Mucosa of rectum (tissue), 2 donors: ENCODE data around the gene HOXD9.
A peak's percentile ranks its signal among the peaks of the same experiment; 100 is the strongest.

Source experiments
- H3K27ac ChIP-seq, 2 donors: one replicate each; pipeline ENCODE4 v1.7.0; 2013; ENCODE audit warnings: inconsistent platforms in 2 of 2, low read depth in 2 of 2, low read length in 2 of 2
- H3K27me3 ChIP-seq, 2 donors: one replicate each; pipeline ENCODE4 v1.7.0; 2013; ENCODE audit warnings: low read length in 2 of 2; ENCODE audit not compliant: control insufficient read depth in 2 of 2, insufficient read depth in 2 of 2
- H3K36me3 ChIP-seq, 2 donors: one replicate each; pipeline ENCODE4 v1.7.0; 2013; ENCODE audit warnings: low read length in 2 of 2; ENCODE audit not compliant: control insufficient read depth in 2 of 2, insufficient read depth in 2 of 2
- H3K4me1 ChIP-seq, 2 donors: one replicate each; pipeline ENCODE4 v1.7.0; 2013; ENCODE audit warnings: low read length in 2 of 2, mild to moderate bottlenecking in 1 of 2; ENCODE audit not compliant: control insufficient read depth in 2 of 2, insufficient read depth in 2 of 2
- H3K4me3 ChIP-seq, 2 donors: one replicate each; pipeline ENCODE4 v1.7.0; 2013; ENCODE audit warnings: low read length in 2 of 2
- H3K9ac ChIP-seq, 2 donors: one replicate each; pipeline ENCODE4 v1.7.0; 2013; ENCODE audit warnings: low read length in 2 of 2, low read depth in 1 of 2, mild to moderate bottlenecking in 1 of 2
- H3K9me3 ChIP-seq, 2 donors: one replicate each; pipeline ENCODE4 v1.7.0; 2013; ENCODE audit warnings: low read length in 2 of 2; ENCODE audit not compliant: control insufficient read depth in 2 of 2
- donor health status: healthy.
- donor health status: Normal muscosa, but diverticular disease.

The HOXD9 gene

DNA sequence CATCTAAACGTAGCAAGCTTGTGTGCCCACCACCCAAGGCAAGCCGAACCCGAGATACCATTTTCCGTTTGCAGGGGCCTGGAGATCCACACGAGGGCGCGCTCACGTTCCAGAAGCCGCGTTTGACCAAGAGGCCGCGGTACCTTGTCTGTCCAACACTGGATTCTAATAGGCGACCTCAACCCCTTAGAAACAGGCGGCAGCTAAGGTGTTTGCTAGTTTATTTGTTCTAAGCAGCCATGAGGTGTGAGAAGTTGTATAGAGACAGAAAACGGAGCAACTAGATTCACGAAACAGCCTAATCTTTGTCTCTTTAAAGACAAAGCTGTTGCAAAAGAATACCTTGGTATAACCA lies 11.2 kb upstream of the HOXD9 start:
- peaks cover 66 to 83% of the 10 kb centered on the region in 2 donors for H3K27me3 ChIP-seq
- H3K4me1 ChIP-seq, result peaks cover 0 to 5% of the 10 kb centered on the region in 2 donors
- no peak overlapping the region for H3K9ac ChIP-seq
- no peaks in the 10 kb centered on the region for H3K36me3 ChIP-seq
- H3K9me3 ChIP-seq, result no peaks in the 10 kb centered on the region
- H3K27ac ChIP-seq, result no peak overlapping the region
- H3K4me3 ChIP-seq, result no peak overlapping the region

- Histone ChIP-seq H3K9me3 (no peaks in the 10 kb centered on the region), H3K36me3 (no peaks in the 10 kb centered on the region), H3K27me3 (peaks cover 72 to 85% of the 10 kb centered on the region in 2 donors), H3K4me3 (no peak overlapping the region), H3K4me1 (peaks cover 0 to 5% of the 10 kb centered on the region in 2 donors), H3K27ac (no peak overlapping the region), H3K9ac (no peak overlapping the region)
These were observed 10.6 kb upstream of the HOXD9 start for GRCh38 chr2:176111846-176112374.

DNA sequence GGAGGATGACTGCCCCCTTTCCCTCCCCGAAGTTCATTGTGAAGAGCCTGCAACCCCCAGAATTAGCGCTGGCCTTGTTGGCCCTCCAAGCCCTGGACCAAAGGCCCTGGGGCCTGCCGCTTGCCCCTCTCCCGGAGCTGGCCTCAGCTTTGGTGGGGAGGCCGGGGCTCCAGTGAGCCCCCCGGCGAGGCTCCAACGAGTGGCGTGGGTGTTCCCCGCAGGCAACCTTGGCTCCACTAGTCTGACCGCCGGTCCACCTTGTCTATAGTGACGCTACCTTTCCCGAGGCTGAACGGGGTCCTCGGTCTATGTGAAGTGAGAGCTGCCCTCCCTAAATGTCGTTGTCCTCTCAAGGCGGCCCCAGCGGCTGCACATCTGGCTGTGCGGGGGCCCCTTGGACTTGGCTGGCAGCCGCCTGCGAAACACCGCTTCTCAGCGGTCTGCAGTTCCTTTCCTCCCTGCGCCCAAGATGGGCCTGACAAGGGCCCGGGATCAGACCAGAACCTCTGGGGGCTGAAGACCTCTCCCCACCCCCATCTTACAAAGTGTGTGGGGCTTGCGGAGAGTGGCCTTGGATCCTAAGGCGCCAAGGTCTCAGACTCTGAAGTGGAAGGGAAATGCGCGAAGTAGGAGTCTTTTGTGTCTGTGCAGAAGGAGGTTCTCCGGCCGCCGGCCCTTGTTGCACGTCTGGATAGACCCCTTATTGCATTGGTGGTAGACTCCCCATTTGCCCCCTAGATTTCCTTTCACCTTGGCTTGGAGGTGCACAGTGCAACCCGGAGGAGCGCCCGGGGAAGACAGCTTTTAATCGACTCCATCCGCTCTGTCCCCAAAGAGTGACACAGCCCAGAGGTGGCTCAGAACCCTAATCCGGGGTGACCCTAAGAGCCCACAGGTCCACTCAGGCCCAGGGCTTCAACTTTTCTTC lies 9.9 kb upstream of the HOXD9 start:
- no peak overlapping the region for H3K4me3 ChIP-seq
- H3K9me3 ChIP-seq, result no peaks in the 10 kb centered on the region
- peaks cover 0 to 2% of the 10 kb centered on the region in 2 donors for H3K4me1 ChIP-seq
- no peak overlapping the region for H3K27ac ChIP-seq
- no peaks in the 10 kb centered on the region for H3K36me3 ChIP-seq
- H3K9ac ChIP-seq, result no peak overlapping the region
- peaks cover 75 to 84% of the 10 kb centered on the region in 2 donors for H3K27me3 ChIP-seq

DNA sequence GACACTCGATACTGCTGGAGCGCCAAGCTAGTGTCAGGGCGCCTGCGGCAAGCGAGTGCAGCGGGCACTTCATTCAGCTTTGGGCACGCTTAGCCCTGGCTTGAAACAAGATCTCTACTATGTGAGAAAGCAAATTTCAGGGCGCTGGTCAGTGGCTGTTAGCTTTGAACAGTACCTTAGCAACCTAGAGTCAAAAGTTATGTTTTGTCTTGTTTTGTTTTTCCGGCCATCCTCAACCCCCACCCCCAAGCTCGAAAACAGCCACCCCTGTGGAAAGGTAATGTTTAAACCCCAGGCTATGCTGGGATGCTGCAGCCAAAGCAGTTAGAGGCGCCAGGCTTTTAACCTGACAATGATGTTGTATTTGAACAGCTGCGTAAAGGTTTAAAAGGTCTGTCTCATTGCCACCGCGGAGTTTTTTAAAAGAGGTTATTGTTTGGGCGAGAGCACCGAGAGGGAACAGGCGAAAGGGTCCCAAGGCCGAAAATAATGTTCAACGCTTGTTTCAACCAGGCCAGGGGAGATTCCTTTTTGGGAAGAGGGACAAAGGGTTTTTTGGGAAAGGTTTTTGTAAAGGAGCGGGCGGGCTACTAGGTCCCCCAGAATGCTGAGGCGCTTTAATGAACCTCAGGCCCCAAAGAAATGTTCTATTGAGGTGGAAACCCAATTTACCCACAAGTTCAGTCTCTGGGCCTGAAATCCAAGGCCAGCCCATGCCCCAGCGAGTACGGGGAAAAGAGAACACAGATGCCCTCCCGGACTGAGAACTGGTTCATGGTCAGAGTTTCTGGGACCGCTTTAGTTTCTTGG lies 8.2 kb upstream of the HOXD9 start:
- H3K4me3 ChIP-seq, result no peak overlapping the region
- no peak overlapping the region for H3K27ac ChIP-seq
- no peak overlapping the region for H3K9ac ChIP-seq
- peaks cover 82 to 87% of the 10 kb centered on the region in 2 donors for H3K27me3 ChIP-seq
- H3K36me3 ChIP-seq, result no peaks in the 10 kb centered on the region
- no peaks in the 10 kb centered on the region for H3K9me3 ChIP-seq
- H3K4me1 ChIP-seq, result peaks cover 0 to 2% of the 10 kb centered on the region in 2 donors

DNA sequence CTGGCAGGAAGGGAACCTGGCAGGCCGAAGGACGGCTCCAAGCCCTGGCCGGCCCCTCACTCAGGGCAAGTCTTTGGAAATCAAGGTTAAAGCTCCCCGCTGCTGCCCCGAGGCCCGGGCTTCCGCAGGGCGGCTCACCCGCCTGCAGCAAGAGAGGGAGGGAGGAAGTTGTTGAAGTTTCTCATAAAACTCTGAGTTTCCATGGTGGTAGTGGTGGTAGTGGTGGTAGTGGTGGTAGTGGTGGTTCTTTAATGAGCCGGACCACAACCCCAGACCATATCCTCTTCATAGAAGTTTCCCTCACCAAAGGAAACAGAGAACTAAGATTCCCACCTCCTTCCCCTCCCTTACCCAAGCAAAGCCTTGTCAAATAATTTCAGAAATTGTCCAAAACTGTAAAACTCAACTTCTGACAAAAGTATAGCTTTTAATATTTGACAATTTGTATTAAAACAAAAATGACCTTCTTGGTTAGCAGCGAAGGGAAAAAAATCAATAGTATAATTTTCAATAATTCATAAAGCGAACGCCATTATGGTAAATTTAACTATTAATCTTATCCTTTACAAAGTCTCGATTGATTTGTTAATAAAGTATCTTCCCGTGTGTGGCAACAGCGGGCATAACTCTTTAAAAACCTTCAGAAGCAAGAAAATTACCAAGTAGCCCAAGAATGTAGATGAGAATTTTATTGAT lies 7.4 kb upstream of the HOXD9 start:
- Histone ChIP-seq H3K36me3 (no peaks in the 10 kb centered on the region), H3K27ac (no peak overlapping the region), H3K4me3 (no peak overlapping the region), H3K9ac (no peak overlapping the region), H3K9me3 (no peaks in the 10 kb centered on the region), H3K27me3 (peaks cover 81 to 87% of the 10 kb centered on the region in 2 donors), H3K4me1 (peaks cover 0 to 2% of the 10 kb centered on the region in 2 donors)

GRCh38 chr2:176115883-176116813 lies 6.4 kb upstream of the HOXD9 start, which contains the start of gene HOXD10:
Gene HOXD10, plus strand, starts transcription at chr2:176116778. Its CDS starts 56 bp downstream, at chr2:176116834.
- H3K9me3 ChIP-seq, result no peaks in the 10 kb centered on the region
- no peaks in the 10 kb centered on the region for H3K36me3 ChIP-seq
- peak within 1 kb of the TSS in 1 of 2 donors; percentile 11 for H3K4me3 ChIP-seq
- peaks cover 80 to 86% of the 10 kb centered on the region in 2 donors for H3K27me3 ChIP-seq
- peaks cover 0 to 2% of the 10 kb centered on the region in 2 donors for H3K4me1 ChIP-seq
- no peak within 1 kb of the TSS for H3K9ac ChIP-seq
- H3K27ac ChIP-seq, result no peak within 1 kb of the TSS

DNA sequence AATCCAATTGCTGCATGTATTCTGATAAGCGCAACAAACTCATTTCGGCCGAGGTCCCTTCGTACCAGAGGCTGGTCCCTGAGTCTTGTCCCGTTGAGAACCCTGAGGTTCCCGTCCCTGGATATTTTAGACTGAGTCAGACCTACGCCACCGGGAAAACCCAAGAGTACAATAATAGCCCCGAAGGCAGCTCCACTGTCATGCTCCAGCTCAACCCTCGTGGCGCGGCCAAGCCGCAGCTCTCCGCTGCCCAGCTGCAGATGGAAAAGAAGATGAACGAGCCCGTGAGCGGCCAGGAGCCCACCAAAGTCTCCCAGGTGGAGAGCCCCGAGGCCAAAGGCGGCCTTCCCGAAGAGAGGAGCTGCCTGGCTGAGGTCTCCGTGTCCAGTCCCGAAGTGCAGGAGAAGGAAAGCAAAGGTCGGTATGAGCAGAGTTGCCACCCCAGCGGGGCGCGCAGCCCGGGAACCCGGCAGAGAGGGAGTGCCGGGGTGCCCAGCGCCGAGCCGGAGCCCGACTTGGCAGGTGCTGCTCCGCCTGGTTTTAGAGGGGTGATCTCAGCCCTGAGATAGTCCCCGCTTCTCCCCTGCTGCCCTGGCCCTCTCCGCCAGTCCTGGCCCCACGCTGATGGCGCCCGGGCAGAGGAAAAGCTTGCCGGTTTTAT lies 5.2 kb upstream of the HOXD9 start:
- H3K9me3 ChIP-seq, result no peaks in the 10 kb centered on the region
- no peaks in the 10 kb centered on the region for H3K4me1 ChIP-seq
- peaks cover 83 to 86% of the 10 kb centered on the region in 2 donors for H3K27me3 ChIP-seq
- no peaks in the 10 kb centered on the region for H3K36me3 ChIP-seq
- no peak overlapping the region for H3K27ac ChIP-seq
- no peak overlapping the region for H3K4me3 ChIP-seq
- no peak overlapping the region for H3K9ac ChIP-seq

- Histone ChIP-seq H3K4me1 (no peaks in the 10 kb centered on the region), H3K9ac (no peak overlapping the region), H3K9me3 (no peaks in the 10 kb centered on the region), H3K4me3 (no peak overlapping the region), H3K27ac (no peak overlapping the region), H3K36me3 (no peaks in the 10 kb centered on the region), H3K27me3 (peaks cover 79 to 80% of the 10 kb centered on the region in 2 donors)
These were observed 4.6 kb upstream of the HOXD9 start for GRCh38 chr2:176117823-176118371.
